Measurements from ENCODE around the gene FAM107B. TPM values are rescaled to one million over a fixed set of nuclear protein-coding genes. Genes with fewer than 3 reads are reported as not detected.
"Not testable (repeated sequence)": the region's sequence is repeated elsewhere in the genome, so short reads cannot be mapped to it uniquely, and the experiment has no call there.

FAM107B gene
- total RNA-seq, 4 donors from 2014 or later: 24.1 to 69.7 (median 43.2) TPM

- H3K27me3 ChIP-seq: no peaks in the 10 kb centered on the region
- intact Hi-C loops (cut with DNase I; ENCODE audit: low total_unique reads): no loop called here
- H3K36me3 ChIP-seq: no peaks in the 10 kb centered on the region
- no peak overlapping the region for H3K4me3 ChIP-seq
- no peak for TF ChIP-seq POLR2A (IDR thresholded peaks at IDR 0.05)
- no peak for TF ChIP-seq CTCF (IDR thresholded peaks at IDR 0.05)
- no peak for DNase-seq
- H3K27ac ChIP-seq: no peak overlapping the region
- H3K9me3 ChIP-seq: no peaks in the 10 kb centered on the region
- no peaks in the 10 kb centered on the region for H3K4me1 ChIP-seq
These were observed 47.2 kb downstream of the FAM107B start for GRCh38 chr10:14727465-14727864.

- intact Hi-C loops (cut with DNase I; ENCODE audit: low total_unique reads): no loop called here
These were observed 49.8 kb downstream of the FAM107B start for GRCh38 chr10:14724931-14725330.

GRCh38 chr10:14723052-14723689 is 51.5 kb downstream of the FAM107B start:
- no peaks in the 10 kb centered on the region for H3K4me1 ChIP-seq
- no peak overlapping the region for H3K27ac ChIP-seq
- TF ChIP-seq CTCF (IDR thresholded peaks at IDR 0.05) (no peak), POLR2A (IDR thresholded peaks at IDR 0.05) (no peak)
- no peaks in the 10 kb centered on the region for H3K27me3 ChIP-seq
- no peak overlapping the region for H3K4me3 ChIP-seq
- no peak for DNase-seq
- intact Hi-C loops (cut with DNase I; ENCODE audit: low total_unique reads): no loop called here
- no peaks in the 10 kb centered on the region for H3K36me3 ChIP-seq
- H3K9me3 ChIP-seq: no peaks in the 10 kb centered on the region

More at GRCh38 chr10:14724931-14725330, 49.8 kb downstream of the FAM107B start:
- H3K9me3 ChIP-seq: no peaks in the 10 kb centered on the region
- no peaks in the 10 kb centered on the region for H3K27me3 ChIP-seq
- H3K27ac ChIP-seq: no peak overlapping the region
- H3K36me3 ChIP-seq: no peaks in the 10 kb centered on the region
- DNase-seq: no peak
- no peak overlapping the region for H3K4me3 ChIP-seq
- no peaks in the 10 kb centered on the region for H3K4me1 ChIP-seq
- TF ChIP-seq CTCF (IDR thresholded peaks at IDR 0.05) (no peak), POLR2A (IDR thresholded peaks at IDR 0.05) (no peak)

GRCh38 chr10:14717552-14717951 is 57.1 kb downstream of the FAM107B start:
- DNase-seq: no peak
- no peaks in the 10 kb centered on the region for H3K36me3 ChIP-seq
- H3K4me1 ChIP-seq: no peaks in the 10 kb centered on the region
- intact Hi-C loops (cut with DNase I; ENCODE audit: low total_unique reads): no loop called here
- no peak for TF ChIP-seq CTCF (IDR thresholded peaks at IDR 0.05)
- no peak for TF ChIP-seq POLR2A (IDR thresholded peaks at IDR 0.05)
- no peaks in the 10 kb centered on the region for H3K9me3 ChIP-seq
- H3K27me3 ChIP-seq: no peaks in the 10 kb centered on the region
- no peak overlapping the region for H3K27ac ChIP-seq
- H3K4me3 ChIP-seq: no peak overlapping the region

- Histone ChIP-seq H3K27ac (no peak overlapping the region), H3K4me3 (no peak overlapping the region), H3K27me3 (no peaks in the 10 kb centered on the region), H3K36me3 (no peaks in the 10 kb centered on the region), H3K4me1 (no peaks in the 10 kb centered on the region), H3K9me3 (no peaks in the 10 kb centered on the region)
- DNase-seq: no peak
- TF ChIP-seq CTCF (IDR thresholded peaks at IDR 0.05) (no peak), POLR2A (IDR thresholded peaks at IDR 0.05) (no peak)
- intact Hi-C loops (cut with DNase I; ENCODE audit: low total_unique reads): no loop called here
These were observed 61.7 kb downstream of the FAM107B start for GRCh38 chr10:14712991-14713424.

- H3K27ac ChIP-seq; H3K36me3 ChIP-seq; DNase-seq; intact Hi-C loops (cut with DNase I; ENCODE audit: low total_unique reads); H3K9me3 ChIP-seq; H3K4me3 ChIP-seq; H3K27me3 ChIP-seq; H3K4me1 ChIP-seq: not testable (repeated sequence)
These were observed 65.4 kb downstream of the FAM107B start for GRCh38 chr10:14709344-14709743.

Data from uterus (tissue), 4 donors.